Activated CD4-positive, alpha-beta memory T cell treated with anti-CD3 and anti-CD28 coated beads for 36 hours (primary cell): ENCODE results near the gene SLC35G4. TPM values are rescaled to one million over a fixed set of nuclear protein-coding genes. Genes with fewer than 3 reads are reported as not detected.

Experiments used
- microRNA-seq: library from miRNA; unstranded; fragments of <30 nt; microRNA quantifications from one replicate; pipeline ENCODE4 v1.2.0, GENCODE V29; 2022; ENCODE audit warnings: borderline number of aligned reads, borderline microRNAs expressed, borderline replicate concordance
- total RNA-seq, 2 experiments: library from RNA; stranded (reverse); gene quantifications; one replicate each; pipeline ENCODE4 v1.2.3, GENCODE V29; 2021

SLC35G4 gene
- total RNA-seq, 2 experiments from 2014 or later, result not detected

Small RNAs within 50 kb of the gene (microRNA-seq; reads per million reads assigned to microRNA genes)
- not detected for gene MIR7153

Other genes starting within 250 kb of the SLC35G4 start
- gene GNAL, start 79.7 kb downstream of the SLC35G4 start, total RNA-seq, result under 1 TPM in 1 of 2 experiments, not detected in 1; 0.12 TPM
- 10 to 100 TPM; 21.2 to 22.0 TPM for gene CHMP1B, start 241.8 kb downstream of the SLC35G4 start, total RNA-seq